Stomach (tissue), 9 donors: Measurements from ENCODE around the gene PNPLA8. TPM values are rescaled to one million over a fixed set of nuclear protein-coding genes. Genes with fewer than 3 reads are reported as not detected.
"Not testable (repeated sequence)": the region's sequence is repeated elsewhere in the genome, so short reads cannot be mapped to it uniquely, and the experiment has no call there.

Experiments used
- DNase-seq, 2 donors: peaks; one replicate each; pipeline versions ENCODE4 v3.0.0 to v3.0.0-alpha.2; 2013 to 2019
- H3K27ac ChIP-seq, 5 donors: fragments of 200-600 bp in 4 of 5; sonication (generic) in 4 of 5; one replicate each; pipeline ENCODE4 v1.5.1; 2013 to 2019; ENCODE audit warnings: mild to moderate bottlenecking in 1 of 5, moderate library complexity in 1 of 5
- H3K27me3 ChIP-seq, 3 donors: fragments of 200-600 bp; sonication (generic); one replicate each; pipeline ENCODE4 v1.5.1; 2017 to 2019; ENCODE audit warnings: mixed run types in 1 of 3
- H3K36me3 ChIP-seq, 4 donors: fragments of 200-600 bp; sonication (generic); 1 replicate in 3 of 4; 2 replicates in 1 of 4; pipeline ENCODE4 v1.5.1; 2016 to 2019
- H3K4me1 ChIP-seq, 4 donors: fragments of 200-600 bp; sonication (generic); one replicate each; pipeline ENCODE4 v1.5.1; 2016 to 2019
- H3K4me3 ChIP-seq, 4 donors: fragments of 200-600 bp; sonication (generic) in 3 of 4; one replicate each; pipeline ENCODE4 v1.5.1; 2016 to 2019; ENCODE audit warnings: mild to moderate bottlenecking in 1 of 4
- H3K9me3 ChIP-seq, 4 donors: fragments of 200-600 bp; sonication (generic); one replicate each; pipeline ENCODE4 v1.5.1; 2016 to 2019
- EP300 ChIP-seq: sonication (generic); formaldehyde crosslinking; IDR thresholded peaks from one replicate; pipeline ENCODE4 v1.6.1; 2017; ENCODE audit warnings: antibody characterized with exemption
- POLR2A ChIP-seq, 4 donors: fragments of 450-650 bp; IDR thresholded peaks; one replicate each; pipeline ENCODE4 v1.6.1; 2016; ENCODE audit warnings: antibody characterized with exemption in 4 of 4, control low read depth in 2 of 4, mild to moderate bottlenecking in 1 of 4, moderate library complexity in 1 of 4
- POLR2AphosphoS5 ChIP-seq, 3 donors: sonication (generic); formaldehyde crosslinking; IDR thresholded peaks; one replicate each; pipeline ENCODE4 v1.6.1; 2016; ENCODE audit warnings: antibody characterized with exemption in 3 of 3
- WGBS, 5 donors: extraction: QIAGEN DNeasy Blood & Tissue Kit in 3 of 5; methylation state at CpG; one replicate each; pipeline versions ENCODE4 v1.1.5 to v1.1.7; 2013 to 2018; 5-methylcytosine and 5-hydroxymethylcytosine counted together
- intact Hi-C: fragments of 100-400 bp; cut with DNase I; formaldehyde crosslinking; loops from one replicate; pipeline ENCODE4 v1.15.1; 2023; ENCODE audit warnings: low total_unique reads
- polyA plus RNA-seq, 3 donors: library from polyadenylated mRNA; stranded (reverse); fragments of 200-250 nt; gene quantifications; one replicate each; pipeline ENCODE4 v1.2.3, GENCODE V29; 2013
- total RNA-seq, 5 donors: library from RNA; depleted of rRNA; stranded (reverse); fragments of >200 nt; gene quantifications; one replicate each; pipeline versions ENCODE4 v1.1.0 to v1.2.3, GENCODE V29; 2014 to 2016
- TF ChIP-seq, protein P1 (sequence below), 7 experiments: fragments of 450-650 bp in 4 of 7; fragments of 200-600 bp in 3 of 7; sonication (generic) in 3 of 7; IDR thresholded peaks; one replicate each; pipeline ENCODE4 v1.5.1; 2016 to 2019; ENCODE audit warnings: antibody characterized with exemption in 7 of 7, control low read depth in 2 of 7, mild to moderate bottlenecking in 1 of 7
- donor health status: healthy with polysubstance abuse.
- donor health status: Bipolar disorder and iron deficiency.
- donor health status: healthy.

The PNPLA8 gene
- total and polyA plus RNA-seq, 8 donors, result 0.87 to 43.5 (median 16.7) TPM

DNA sequence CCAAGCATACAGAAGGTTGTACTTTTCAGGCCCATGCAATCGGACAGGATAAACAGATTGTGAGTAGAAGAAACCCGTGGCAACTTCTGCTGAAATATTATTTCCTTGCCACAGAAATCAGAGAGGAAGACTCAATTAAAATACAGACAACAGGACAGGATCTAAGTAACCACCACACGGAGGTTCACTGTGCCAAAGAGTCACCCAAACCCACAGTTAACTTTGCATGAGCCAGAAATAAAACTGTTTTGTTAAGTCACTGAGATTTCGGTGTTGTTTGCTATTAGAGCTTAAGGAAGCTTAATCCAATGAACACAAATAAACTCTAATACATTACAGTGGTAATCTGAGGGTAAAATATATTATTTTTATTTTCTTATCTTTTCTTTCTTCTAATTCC is 14.0 kb downstream of the PNPLA8 start:
- TF ChIP-seq POLR2AphosphoS5 (IDR thresholded peaks at IDR 0.05), result no peak
- no peak for TF ChIP-seq EP300
- TF ChIP-seq, protein P1, sequence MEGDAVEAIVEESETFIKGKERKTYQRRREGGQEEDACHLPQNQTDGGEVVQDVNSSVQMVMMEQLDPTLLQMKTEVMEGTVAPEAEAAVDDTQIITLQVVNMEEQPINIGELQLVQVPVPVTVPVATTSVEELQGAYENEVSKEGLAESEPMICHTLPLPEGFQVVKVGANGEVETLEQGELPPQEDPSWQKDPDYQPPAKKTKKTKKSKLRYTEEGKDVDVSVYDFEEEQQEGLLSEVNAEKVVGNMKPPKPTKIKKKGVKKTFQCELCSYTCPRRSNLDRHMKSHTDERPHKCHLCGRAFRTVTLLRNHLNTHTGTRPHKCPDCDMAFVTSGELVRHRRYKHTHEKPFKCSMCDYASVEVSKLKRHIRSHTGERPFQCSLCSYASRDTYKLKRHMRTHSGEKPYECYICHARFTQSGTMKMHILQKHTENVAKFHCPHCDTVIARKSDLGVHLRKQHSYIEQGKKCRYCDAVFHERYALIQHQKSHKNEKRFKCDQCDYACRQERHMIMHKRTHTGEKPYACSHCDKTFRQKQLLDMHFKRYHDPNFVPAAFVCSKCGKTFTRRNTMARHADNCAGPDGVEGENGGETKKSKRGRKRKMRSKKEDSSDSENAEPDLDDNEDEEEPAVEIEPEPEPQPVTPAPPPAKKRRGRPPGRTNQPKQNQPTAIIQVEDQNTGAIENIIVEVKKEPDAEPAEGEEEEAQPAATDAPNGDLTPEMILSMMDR (IDR thresholded peaks at IDR 0.05), result no peak
- TF ChIP-seq POLR2A (IDR thresholded peaks at IDR 0.05), result no peak

DNA sequence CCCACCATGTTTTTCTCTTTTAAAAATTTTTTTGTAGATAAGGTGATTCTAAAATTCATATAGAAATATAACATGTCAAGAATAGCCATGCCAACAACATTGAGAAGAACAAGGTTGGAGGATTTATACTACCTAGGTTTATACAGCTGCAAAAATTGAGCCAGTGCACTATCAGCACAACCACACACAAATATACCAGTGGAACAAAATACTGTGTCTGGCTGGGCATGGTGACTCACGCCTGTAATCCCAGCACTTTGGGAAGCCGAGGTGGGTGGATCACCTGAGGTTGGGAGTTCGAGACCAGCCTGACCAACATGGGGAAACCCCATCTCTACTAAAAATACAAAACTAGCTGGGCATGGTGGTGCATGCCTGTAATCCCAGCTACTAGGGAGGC is 21.4 kb downstream of the PNPLA8 start:
- H3K4me3 ChIP-seq, H3K9me3 ChIP-seq, DNase-seq, H3K27me3 ChIP-seq, H3K27ac ChIP-seq, intact Hi-C loops: not testable (repeated sequence)
- Histone ChIP-seq H3K4me1 (peaks cover 0 to 11% (median 7%) of the 10 kb centered on the region in 4 donors), H3K36me3 (peaks cover 9 to 55% (median 44%) of the 10 kb centered on the region in 4 donors)
- 91 to 100% (median 96%) methylated on average over 3 of the region's 3 CpGs for WGBS, 5 donors

More for the DNA sequence above, 14.0 kb downstream of the PNPLA8 start:
- 74 to 87% (median 82%) methylated on average over 4 of the region's 4 CpGs for WGBS, 5 donors
- Histone ChIP-seq H3K4me3 (no peak overlapping the region), H3K9me3 (no peaks in the 10 kb centered on the region), H3K4me1 (peaks cover 0 to 27% (median 18%) of the 10 kb centered on the region in 4 donors), H3K27ac (no peak overlapping the region), H3K27me3 (no peaks in the 10 kb centered on the region), H3K36me3 (peaks cover 8 to 51% (median 44%) of the 10 kb centered on the region in 4 donors)
- intact Hi-C loops, result no loop called here
- no peak for DNase-seq

DNA sequence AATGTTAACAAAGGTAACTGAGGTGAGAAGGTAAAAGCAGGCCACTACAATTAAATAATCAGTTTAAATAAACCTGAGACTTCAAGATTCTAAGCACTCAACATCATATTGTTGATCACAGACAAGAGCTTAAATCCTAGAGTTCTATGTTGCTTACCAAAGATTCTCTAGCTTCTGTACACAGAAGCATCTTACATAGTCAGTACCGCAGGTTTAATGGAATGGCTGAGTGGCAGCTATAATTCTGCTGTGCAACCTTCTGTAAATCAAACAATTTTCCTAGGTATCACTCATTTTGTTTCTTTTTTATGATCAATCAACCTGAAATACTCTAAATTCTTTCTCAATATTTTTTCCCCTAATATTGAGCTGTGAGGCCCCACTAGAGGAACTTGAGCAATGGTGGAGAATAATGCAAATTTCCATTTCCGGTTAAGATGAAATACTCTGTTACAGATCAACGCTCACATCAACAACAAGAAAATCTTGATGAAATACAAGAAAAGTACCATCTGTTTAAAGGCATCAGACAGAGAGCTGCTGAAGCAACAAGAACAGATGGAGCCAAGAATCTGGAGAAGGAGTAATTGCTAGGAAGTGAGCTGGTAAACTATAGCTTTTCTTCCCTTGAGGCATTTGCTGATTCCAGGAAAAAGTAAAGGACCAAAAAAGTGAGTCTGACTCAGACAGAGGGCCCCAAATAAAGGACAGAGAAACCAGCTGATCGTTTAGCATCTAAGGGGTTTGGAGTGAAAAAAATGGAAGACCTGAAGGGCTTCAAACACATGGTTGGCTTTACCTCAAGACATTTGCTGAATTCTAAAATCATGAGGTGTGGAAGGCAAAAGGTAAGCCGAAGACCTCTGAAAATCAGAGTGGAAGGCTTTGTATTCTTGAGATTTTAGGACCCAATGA is 22.6 kb downstream of the PNPLA8 start:
- Histone ChIP-seq H3K9me3 (no peaks in the 10 kb centered on the region), H3K27me3 (no peaks in the 10 kb centered on the region), H3K4me3 (no peak overlapping the region), H3K4me1 (peaks cover 0 to 15% (median 7%) of the 10 kb centered on the region in 4 donors), H3K27ac (peak overlapping the region in 1 of 5 donors; percentile 35), H3K36me3 (peaks cover 9 to 67% (median 48%) of the 10 kb centered on the region in 4 donors)
- intact Hi-C loops, result no loop called here
- 80 to 82% (median 81%) methylated on average over 5 of the region's 5 CpGs for WGBS, 5 donors
- DNase-seq, result no peak
- TF ChIP-seq EP300, result no peak

DNA sequence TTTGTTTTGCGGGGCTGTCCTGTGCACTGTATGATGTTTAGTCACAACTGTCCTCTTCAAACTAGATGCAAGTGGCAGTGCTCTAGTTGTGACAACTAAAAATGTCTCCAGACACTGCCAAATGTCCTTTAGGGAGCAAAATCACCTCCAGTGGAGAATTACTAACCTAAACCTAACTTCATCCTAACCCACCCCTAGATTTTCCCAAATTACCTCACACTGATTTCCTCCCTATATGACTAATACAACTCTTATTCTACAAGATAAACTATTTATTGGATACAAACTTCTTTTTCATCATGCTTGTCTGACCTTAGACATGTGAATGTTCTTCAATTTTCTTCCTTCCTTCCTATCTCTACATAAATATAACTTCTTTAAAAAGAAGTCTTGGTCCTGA is 26.4 kb downstream of the PNPLA8 start:
- no peak for DNase-seq
- Histone ChIP-seq H3K27me3 (no peaks in the 10 kb centered on the region), H3K9me3 (no peaks in the 10 kb centered on the region), H3K4me1 (peaks cover 0 to 10% (median 7%) of the 10 kb centered on the region in 4 donors), H3K4me3 (no peak overlapping the region), H3K36me3 (peaks cover 9 to 80% (median 44%) of the 10 kb centered on the region in 4 donors), H3K27ac (no peak overlapping the region)
- TF ChIP-seq POLR2AphosphoS5 (IDR thresholded peaks at IDR 0.05) (no peak), POLR2A (IDR thresholded peaks at IDR 0.05) (no peak), EP300 (no peak)
- TF ChIP-seq, protein P1 (IDR thresholded peaks at IDR 0.05), result no peak
- WGBS, 5 donors, result 88 to 95% (median 94%) methylated on average over 1 of the region's 1 CpG
- intact Hi-C loops, result no loop called here

DNA sequence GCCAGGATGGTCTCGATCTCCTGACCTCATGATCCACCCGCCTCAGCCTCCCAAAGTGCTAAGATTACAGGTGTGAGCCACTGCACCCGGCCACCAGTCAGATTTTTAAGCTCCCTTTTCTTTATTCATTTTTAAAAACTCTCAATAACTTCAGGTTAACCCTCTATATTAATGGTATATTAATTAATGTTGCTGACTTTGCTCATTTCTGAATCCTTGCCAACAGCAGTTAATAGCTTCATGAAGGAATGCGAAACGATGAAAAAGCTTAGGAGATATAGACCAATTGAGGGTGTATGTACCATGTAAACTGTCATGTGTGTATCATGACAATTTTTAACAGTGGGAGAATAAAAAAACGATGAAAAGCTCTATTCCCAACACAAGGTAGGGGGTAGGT is 27.5 kb downstream of the PNPLA8 start:
- H3K4me1 ChIP-seq, result peaks cover 0 to 8% (median 1%) of the 10 kb centered on the region in 4 donors

More for the DNA sequence above, 27.5 kb downstream of the PNPLA8 start:
- TF ChIP-seq POLR2A (IDR thresholded peaks at IDR 0.05), result no peak
- TF ChIP-seq, protein P1 (IDR thresholded peaks at IDR 0.05), result no peak
- no peak for TF ChIP-seq POLR2AphosphoS5 (IDR thresholded peaks at IDR 0.05)
- no peak for TF ChIP-seq EP300
- H3K27me3 ChIP-seq, result no peaks in the 10 kb centered on the region
- H3K27ac ChIP-seq, result no peak overlapping the region
- no peak overlapping the region for H3K4me3 ChIP-seq
- no peak for DNase-seq
- intact Hi-C loops, result no loop called here
- peaks cover 9 to 83% (median 48%) of the 10 kb centered on the region in 4 donors for H3K36me3 ChIP-seq
- WGBS, 5 donors, result 76 to 90% (median 87%) methylated on average over 6 of the region's 6 CpGs
- H3K9me3 ChIP-seq, result no peaks in the 10 kb centered on the region
